HG03139 (cell line): Measurements from ENCODE around the gene KLK6.

Experiments
- ATAC-seq: cut with Tn5 transposase; IDR thresholded peaks from one replicate; pipeline ENCODE4 v1.9.1; 2021; ENCODE audit not compliant: unreplicated experiment

Gene KLK6

GRCh38 chr19:50912727-50913716 is 56.4 kb downstream of the KLK6 start:
- no peak for ATAC-seq

- no peak for ATAC-seq
Observed at GRCh38 chr19:50912102-50912599, 57.2 kb downstream of the KLK6 start.

- no peak for ATAC-seq
Observed at GRCh38 chr19:50911206-50912101, 57.9 kb downstream of the KLK6 start, which contains the start of gene KLK4. Gene KLK4 (minus strand): TSS chr19:50911395. CDS start chr19:50910738, 657 bp downstream.

GRCh38 chr19:50910722-50911121 is 58.7 kb downstream of the KLK6 start:
- no peak for ATAC-seq

- peak; percentile 64 for ATAC-seq
Observed at GRCh38 chr19:50909240-50910070, 59.9 kb downstream of the KLK6 start.
